HG03378 (cell line): ENCODE data around the gene PEX26.
"Not testable (repeated sequence)": the region's sequence is repeated elsewhere in the genome, so short reads cannot be mapped to it uniquely, and the experiment has no call there.

Source experiments
- ATAC-seq: cut with Tn5 transposase; IDR thresholded peaks from one replicate; pipeline ENCODE4 v1.9.1; 2021; ENCODE audit warnings: mild to moderate bottlenecking, moderate library complexity; ENCODE audit not compliant: unreplicated experiment

PEX26 gene

GRCh38 chr22:18093661-18094060 lies 15.9 kb downstream of the PEX26 start:
- ATAC-seq = no peak

- no peak for ATAC-seq
These were observed 17.5 kb downstream of the PEX26 start for GRCh38 chr22:18095101-18095805.

- ATAC-seq = no peak
These were observed 19.0 kb downstream of the PEX26 start for GRCh38 chr22:18096823-18097222.

- no peak for ATAC-seq
These were observed 23.0 kb downstream of the PEX26 start for GRCh38 chr22:18100781-18101180.

- no peak for ATAC-seq
These were observed 23.7 kb downstream of the PEX26 start for GRCh38 chr22:18101536-18101935.

GRCh38 chr22:18103527-18104269 lies 25.9 kb downstream of the PEX26 start:
- no peak for ATAC-seq

- no peak for ATAC-seq
These were observed 26.8 kb downstream of the PEX26 start for GRCh38 chr22:18104566-18104965.

- ATAC-seq = not testable (repeated sequence)
These were observed 28.2 kb downstream of the PEX26 start for GRCh38 chr22:18105981-18106380.

- ATAC-seq = peak; percentile 40
These were observed 29.0 kb downstream of the PEX26 start for GRCh38 chr22:18106550-18107341.

GRCh38 chr22:18108187-18108586 lies 30.4 kb downstream of the PEX26 start:
- ATAC-seq = no peak

- no peak for ATAC-seq
These were observed 31.8 kb downstream of the PEX26 start for GRCh38 chr22:18109410-18110193.

- ATAC-seq = no peak
These were observed 32.6 kb downstream of the PEX26 start, which contains the start of gene TUBA8 for GRCh38 chr22:18110194-18110953. Gene TUBA8 (plus strand): TSS chr22:18110809. CDS start chr22:18110866, 57 bp downstream.

GRCh38 chr22:18110954-18111758 lies 33.4 kb downstream of the PEX26 start:
- no peak for ATAC-seq

- ATAC-seq = no peak
These were observed 34.1 kb downstream of the PEX26 start for GRCh38 chr22:18111759-18112330.

- ATAC-seq = no peak
These were observed 34.6 kb downstream of the PEX26 start for GRCh38 chr22:18112440-18112839.

- ATAC-seq = no peak
These were observed 36.0 kb downstream of the PEX26 start for GRCh38 chr22:18113680-18114394.

GRCh38 chr22:18114495-18114894 lies 36.7 kb downstream of the PEX26 start:
- ATAC-seq = no peak

- ATAC-seq = no peak
These were observed 37.3 kb downstream of the PEX26 start for GRCh38 chr22:18114976-18115652.
